Endometrium (tissue), 2 donors: Measurements from ENCODE around the gene CETN1.

Source experiments
- FAIRE-seq: peaks from 2 replicates; lab custom pipeline; 2012; peaks lifted over from hg19 to GRCh38; lab: Jason Lieb, UNC
- donor health status: control.
- donor health status: control.

Gene CETN1

GRCh38 chr18:577643-578375 lies 2.4 kb upstream of the CETN1 start:
- FAIRE-seq, result no peak

GRCh38 chr18:579238-579637 lies 942 bp upstream of the CETN1 start:
- FAIRE-seq, result no peak

- no peak for FAIRE-seq
These were observed 916 bp downstream of the CETN1 start for GRCh38 chr18:581096-581495.

GRCh38 chr18:582465-582864 lies 2.3 kb downstream of the CETN1 start:
- no peak for FAIRE-seq

- no peak for FAIRE-seq
These were observed 14.9 kb downstream of the CETN1 start for GRCh38 chr18:595068-595467.

GRCh38 chr18:595571-595970 lies 15.4 kb downstream of the CETN1 start:
- FAIRE-seq, result no peak

- FAIRE-seq, result no peak
These were observed 16.2 kb downstream of the CETN1 start for GRCh38 chr18:596288-596881.

GRCh38 chr18:598124-598589 lies 18.0 kb downstream of the CETN1 start:
- no peak for FAIRE-seq

- FAIRE-seq, result no peak
These were observed 19.9 kb downstream of the CETN1 start for GRCh38 chr18:600107-600506.

- FAIRE-seq, result no peak
These were observed 24.6 kb downstream of the CETN1 start for GRCh38 chr18:604771-605170.

- FAIRE-seq, result no peak
These were observed 27.8 kb downstream of the CETN1 start for GRCh38 chr18:607930-608329.

GRCh38 chr18:610214-610928 lies 30.2 kb downstream of the CETN1 start:
- FAIRE-seq, result no peak

- no peak for FAIRE-seq
These were observed 32.0 kb downstream of the CETN1 start for GRCh38 chr18:612156-612555.

- no peak for FAIRE-seq
These were observed 34.0 kb downstream of the CETN1 start for GRCh38 chr18:614193-614592.

- FAIRE-seq, result no peak
These were observed 34.9 kb downstream of the CETN1 start for GRCh38 chr18:615092-615521.

GRCh38 chr18:615773-616172 lies 35.6 kb downstream of the CETN1 start:
- FAIRE-seq, result no peak

- peak; percentile 92 for FAIRE-seq
These were observed 36.3 kb downstream of the CETN1 start for GRCh38 chr18:616380-616995.

GRCh38 chr18:617970-618504 lies 37.9 kb downstream of the CETN1 start:
- no peak for FAIRE-seq

- FAIRE-seq, result no peak
These were observed 38.4 kb downstream of the CETN1 start for GRCh38 chr18:618618-619017.

GRCh38 chr18:621291-622043 lies 41.3 kb downstream of the CETN1 start:
- no peak for FAIRE-seq

- FAIRE-seq, result no peak
These were observed 42.1 kb downstream of the CETN1 start for GRCh38 chr18:622289-622688.
